ENCODE data around the gene AFF3. TPM values are rescaled to one million over a fixed set of nuclear protein-coding genes. Genes with fewer than 3 reads are reported as not detected.
A peak's percentile ranks its signal among the peaks of the same experiment; 100 is the strongest.
"Not testable (repeated sequence)": the region's sequence is repeated elsewhere in the genome, so short reads cannot be mapped to it uniquely, and the experiment has no call there.

The AFF3 gene
- total RNA-seq, 1 donor from 2014 or later, result 5.7 TPM

- H3K36me3 Mint-ChIP-seq (ENCODE audit: low read depth), result no peaks in the 10 kb centered on the region
- H3K27ac Mint-ChIP-seq, result no peak overlapping the region
- H3K4me3 Mint-ChIP-seq, result no peak overlapping the region
- H3K9me3 Mint-ChIP-seq, result no peaks in the 10 kb centered on the region
- H3K27me3 Mint-ChIP-seq, result peaks cover 22% of the 10 kb centered on the region
- intact Hi-C loops (cut with micrococcal nuclease), result loop anchor here (5.0 kb wide), 1 partner anchor 32 kb away; the partner anchor contains the start of gene AFF3
- peak; percentile 40 for DNase-seq
- H3K4me1 Mint-ChIP-seq, result peaks cover 19% of the 10 kb centered on the region
Observed at GRCh38 chr2:100109986-100110613, 32.3 kb downstream of the AFF3 start.

DNA sequence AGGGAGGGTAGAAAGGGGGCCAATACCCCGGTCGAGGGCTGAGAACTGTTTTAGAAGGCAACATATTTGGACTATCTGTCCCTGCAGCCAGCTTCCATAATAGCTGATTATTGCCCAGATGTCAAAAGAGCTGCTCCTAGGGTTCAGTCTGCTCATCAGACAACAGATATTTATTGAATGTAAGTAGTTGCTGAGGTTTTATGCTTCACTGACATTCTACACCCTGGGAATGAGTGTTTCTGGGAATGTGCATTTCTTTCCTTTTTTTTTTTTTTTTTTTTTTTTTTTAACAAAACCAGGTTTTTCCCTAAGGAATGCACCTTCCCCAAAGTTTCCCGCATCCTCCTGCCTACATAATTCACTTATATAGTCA lies 33.8 kb downstream of the AFF3 start:
- DNase-seq; H3K27ac Mint-ChIP-seq; H3K4me1 Mint-ChIP-seq; H3K9me3 Mint-ChIP-seq; H3K4me3 Mint-ChIP-seq; H3K36me3 Mint-ChIP-seq (ENCODE audit: low read depth): not testable (repeated sequence)
- peaks cover 22% of the 10 kb centered on the region for H3K27me3 Mint-ChIP-seq
- intact Hi-C loops (cut with micrococcal nuclease), result loop anchor here (5.0 kb wide), 1 partner anchor 34 kb away; the partner anchor contains the start of gene AFF3

- peaks cover 24% of the 10 kb centered on the region for H3K27me3 Mint-ChIP-seq
- intact Hi-C loops (cut with micrococcal nuclease), result loop anchor here (5.0 kb wide), 1 partner anchor 34 kb away; the partner anchor contains the start of gene AFF3
- no peak overlapping the region for H3K4me3 Mint-ChIP-seq
- no peaks in the 10 kb centered on the region for H3K36me3 Mint-ChIP-seq (ENCODE audit: low read depth)
- H3K9me3 Mint-ChIP-seq, result no peaks in the 10 kb centered on the region
- peaks cover 4% of the 10 kb centered on the region for H3K4me1 Mint-ChIP-seq
- DNase-seq, result peak; percentile 37
- no peak overlapping the region for H3K27ac Mint-ChIP-seq
Observed at GRCh38 chr2:100107906-100108647, 34.3 kb downstream of the AFF3 start.

- no peak overlapping the region for H3K27ac Mint-ChIP-seq
Observed at GRCh38 chr2:100107440-100107839, 35.0 kb downstream of the AFF3 start.

DNA sequence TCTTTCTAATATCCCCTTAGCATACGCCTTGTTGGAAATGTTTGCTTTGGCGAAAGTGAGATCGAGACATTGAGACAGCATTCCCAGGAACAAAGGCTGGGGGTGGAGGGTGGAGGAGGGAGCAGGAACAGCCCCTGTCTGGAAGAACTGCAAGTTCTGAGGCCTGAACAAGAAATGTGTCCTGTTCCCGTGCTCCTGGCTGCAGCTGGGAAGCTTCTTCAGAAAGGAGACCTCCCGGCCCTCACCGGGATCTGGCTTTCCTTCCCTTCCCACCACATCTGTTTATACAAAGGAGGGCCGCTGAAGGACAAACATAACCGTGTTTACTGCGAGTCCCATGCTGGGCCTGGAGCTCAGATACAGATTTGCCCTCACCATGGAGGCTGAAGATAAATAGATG lies 35.9 kb downstream of the AFF3 start:
- intact Hi-C loops (cut with micrococcal nuclease), result loop anchor here (5.0 kb wide), 1 partner anchor 36 kb away; the partner anchor contains the start of gene AFF3
- no peak overlapping the region for H3K27ac Mint-ChIP-seq

More at GRCh38 chr2:100107440-100107839, 35.0 kb downstream of the AFF3 start:
- Mint-ChIP-seq H3K9me3 (no peaks in the 10 kb centered on the region), H3K27me3 (peaks cover 24% of the 10 kb centered on the region), H3K4me1 (peaks cover 4% of the 10 kb centered on the region), H3K4me3 (no peak overlapping the region), H3K36me3 (ENCODE audit: low read depth) (no peaks in the 10 kb centered on the region)
- DNase-seq, result no peak
- intact Hi-C loops (cut with micrococcal nuclease), result loop anchor here (5.0 kb wide), 1 partner anchor 35 kb away; the partner anchor contains the start of gene AFF3

GRCh38 chr2:100105678-100106054 lies 36.7 kb downstream of the AFF3 start:
- peak; percentile 38 for DNase-seq
- Mint-ChIP-seq H3K27ac (no peak overlapping the region), H3K36me3 (ENCODE audit: low read depth) (no peaks in the 10 kb centered on the region), H3K4me3 (peak overlapping the region; percentile 75), H3K27me3 (peaks cover 24% of the 10 kb centered on the region), H3K4me1 (peaks cover 4% of the 10 kb centered on the region), H3K9me3 (no peaks in the 10 kb centered on the region)
- intact Hi-C loops (cut with micrococcal nuclease), result loop anchor here (5.0 kb wide), 1 partner anchor 37 kb away; the partner anchor contains the start of gene AFF3

More for the DNA sequence above, 35.9 kb downstream of the AFF3 start:
- peaks cover 4% of the 10 kb centered on the region for H3K4me1 Mint-ChIP-seq
- DNase-seq, result peak; percentile 34
- peaks cover 24% of the 10 kb centered on the region for H3K27me3 Mint-ChIP-seq
- no peaks in the 10 kb centered on the region for H3K36me3 Mint-ChIP-seq (ENCODE audit: low read depth)
- H3K9me3 Mint-ChIP-seq, result no peaks in the 10 kb centered on the region
- H3K4me3 Mint-ChIP-seq, result no peak overlapping the region

DNA sequence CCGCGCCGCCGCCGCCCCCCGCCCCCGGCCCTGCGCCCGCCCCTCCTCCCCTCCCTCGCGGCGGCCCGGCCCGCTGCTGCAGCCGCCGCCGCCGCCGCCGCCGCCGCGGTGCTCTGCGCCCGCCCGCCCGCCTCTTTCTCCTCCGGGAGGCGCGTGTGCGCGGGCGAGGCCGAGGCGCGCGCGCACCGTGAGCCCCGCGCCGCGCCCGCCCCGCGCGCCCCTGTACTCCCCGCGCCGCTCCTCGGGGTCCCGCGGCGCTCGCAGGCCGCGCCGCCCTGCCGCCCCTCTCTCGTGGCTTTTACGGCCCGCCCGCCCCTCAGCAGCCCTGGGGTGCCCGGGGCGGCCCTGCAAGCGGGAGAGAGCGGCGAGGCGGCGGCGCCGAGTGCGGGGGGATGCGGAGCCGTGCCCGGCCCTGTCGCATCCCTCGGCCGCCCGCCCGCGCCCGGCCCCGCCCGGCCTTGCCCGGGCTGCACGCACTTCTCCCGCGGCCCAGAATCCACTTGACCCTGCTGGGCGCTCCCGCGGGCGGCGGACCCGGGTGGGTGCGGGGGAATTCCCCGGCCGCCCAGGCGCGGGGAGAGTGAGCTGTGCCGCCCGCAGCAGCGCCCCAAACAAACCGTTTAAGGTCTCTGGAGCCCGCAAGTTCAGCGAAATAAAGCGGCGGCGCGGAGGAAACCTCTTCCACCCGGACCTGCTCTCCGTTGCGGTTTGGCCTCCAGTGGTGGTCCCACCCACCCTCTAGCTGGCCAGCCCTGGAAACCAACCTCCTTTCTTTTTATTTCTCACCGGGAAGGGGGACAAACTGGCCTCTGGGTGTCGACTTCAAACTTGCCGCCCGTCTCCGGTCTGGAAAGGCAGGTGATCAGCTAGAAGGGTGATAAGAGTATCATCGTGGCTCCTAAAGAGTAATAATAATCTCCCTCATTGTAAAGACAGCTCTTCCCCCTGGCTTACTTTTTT lies 37.4 kb downstream of the AFF3 start:
- Mint-ChIP-seq H3K4me3 (peak overlapping the region; percentile 75), H3K9me3 (no peaks in the 10 kb centered on the region), H3K4me1 (peaks cover 6% of the 10 kb centered on the region), H3K36me3 (ENCODE audit: low read depth) (no peaks in the 10 kb centered on the region), H3K27me3 (peaks cover 24% of the 10 kb centered on the region), H3K27ac (no peak overlapping the region)
- intact Hi-C loops (cut with micrococcal nuclease), result loop anchor here (5.0 kb wide), 1 partner anchor 37 kb away; the partner anchor contains the start of gene AFF3
- DNase-seq, result peak; percentile 61

DNA sequence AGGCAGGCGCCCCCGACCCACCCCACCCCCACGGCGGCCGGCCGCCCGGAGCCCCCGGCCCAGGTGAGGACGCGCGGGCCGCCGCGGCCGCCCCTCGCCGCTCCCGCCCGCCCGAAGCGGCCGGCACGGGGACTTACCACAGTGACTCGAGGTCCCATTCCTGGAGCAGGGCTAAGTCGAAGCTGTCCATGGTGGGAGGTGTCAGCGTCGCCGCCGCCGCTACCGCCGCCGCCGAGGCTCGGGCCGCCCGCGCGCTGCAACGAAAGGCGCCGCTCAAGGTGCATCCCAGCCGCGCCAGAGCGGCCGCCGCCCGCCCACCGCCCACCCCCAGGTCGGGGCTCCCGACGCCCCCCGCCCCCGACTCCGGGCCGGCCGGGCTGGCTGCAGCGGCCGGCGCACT lies 38.1 kb downstream of the AFF3 start:
- H3K4me1 Mint-ChIP-seq; H3K9me3 Mint-ChIP-seq; H3K27ac Mint-ChIP-seq; H3K36me3 Mint-ChIP-seq (ENCODE audit: low read depth); intact Hi-C loops (cut with micrococcal nuclease); H3K4me3 Mint-ChIP-seq: not testable (repeated sequence)
- peaks cover 24% of the 10 kb centered on the region for H3K27me3 Mint-ChIP-seq
- peak; percentile 54 for DNase-seq

DNA sequence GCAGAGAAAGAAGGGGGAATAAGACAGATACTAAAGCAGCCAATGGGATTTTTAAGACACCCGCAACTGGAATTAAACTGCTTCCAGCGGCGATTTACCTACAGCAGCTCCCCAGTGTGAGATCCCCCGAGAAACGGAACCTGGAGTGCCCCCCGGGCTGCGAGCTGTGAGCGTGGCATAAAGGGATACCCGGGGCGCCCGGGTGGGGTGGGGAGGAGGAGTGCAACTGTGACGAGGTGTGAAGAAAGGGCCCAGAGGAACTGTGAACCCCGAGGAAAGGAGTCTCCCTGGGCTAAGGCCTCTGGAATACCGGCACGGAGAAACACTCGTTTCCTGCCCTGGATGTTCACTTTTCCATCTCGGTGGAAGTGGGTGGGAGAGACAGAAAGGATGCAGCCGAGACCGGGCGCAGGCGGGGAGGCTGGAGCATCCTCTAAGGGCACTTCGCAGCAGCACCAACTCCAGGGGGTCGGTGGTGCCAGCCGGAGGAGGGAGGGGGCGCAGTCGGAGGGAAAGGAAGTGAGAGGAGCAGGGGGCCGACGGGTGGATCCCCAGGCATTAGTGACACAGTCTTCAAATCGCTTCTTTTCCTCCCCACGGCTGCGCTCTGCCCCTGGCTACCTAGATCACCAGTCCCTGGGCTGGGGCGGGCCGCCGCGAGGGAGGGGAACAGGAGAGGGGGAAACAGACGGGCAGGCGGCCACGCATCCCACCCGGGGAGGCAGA lies 38.7 kb downstream of the AFF3 start:
- DNase-seq, result peak; percentile 37
- H3K9me3 Mint-ChIP-seq; H3K36me3 Mint-ChIP-seq (ENCODE audit: low read depth); H3K4me3 Mint-ChIP-seq; intact Hi-C loops (cut with micrococcal nuclease); H3K4me1 Mint-ChIP-seq; H3K27ac Mint-ChIP-seq: not testable (repeated sequence)
- H3K27me3 Mint-ChIP-seq, result peaks cover 24% of the 10 kb centered on the region

DNA sequence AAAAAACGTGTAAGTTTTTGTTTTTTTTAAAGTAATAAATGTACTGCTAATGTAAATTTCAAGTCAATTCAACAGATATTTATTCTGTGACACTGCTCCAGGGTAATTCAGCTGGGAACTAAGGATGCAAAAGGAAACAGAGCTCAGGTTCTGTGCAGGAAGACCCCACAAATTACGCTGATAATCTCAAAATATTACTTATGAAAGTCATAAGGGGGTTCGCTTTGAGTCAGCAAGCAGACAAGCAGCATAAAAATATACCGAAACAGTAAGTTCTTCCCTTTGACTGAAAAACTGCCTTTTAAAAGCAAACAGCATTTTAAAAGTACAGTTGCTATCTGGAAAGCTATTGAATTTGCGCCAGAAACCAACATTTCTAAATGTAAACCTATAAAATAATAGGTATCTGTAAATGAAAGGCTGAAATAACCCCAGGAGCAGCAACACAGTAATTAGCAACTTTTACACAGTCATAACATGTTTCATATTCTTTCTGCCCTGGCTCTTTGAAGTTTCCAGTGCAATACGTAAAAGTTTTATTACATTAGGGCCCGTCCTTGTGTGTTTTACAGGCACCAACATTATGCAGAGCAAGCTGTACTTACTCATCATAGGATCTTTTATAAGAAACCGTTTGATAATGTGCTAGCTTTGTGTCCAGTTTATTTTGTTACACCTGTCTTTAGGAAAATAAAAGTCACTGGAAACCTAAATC lies 39.8 kb downstream of the AFF3 start:
- H3K27me3 Mint-ChIP-seq, result peaks cover 21% of the 10 kb centered on the region
- intact Hi-C loops (cut with micrococcal nuclease); H3K4me3 Mint-ChIP-seq: not testable (repeated sequence)

DNA sequence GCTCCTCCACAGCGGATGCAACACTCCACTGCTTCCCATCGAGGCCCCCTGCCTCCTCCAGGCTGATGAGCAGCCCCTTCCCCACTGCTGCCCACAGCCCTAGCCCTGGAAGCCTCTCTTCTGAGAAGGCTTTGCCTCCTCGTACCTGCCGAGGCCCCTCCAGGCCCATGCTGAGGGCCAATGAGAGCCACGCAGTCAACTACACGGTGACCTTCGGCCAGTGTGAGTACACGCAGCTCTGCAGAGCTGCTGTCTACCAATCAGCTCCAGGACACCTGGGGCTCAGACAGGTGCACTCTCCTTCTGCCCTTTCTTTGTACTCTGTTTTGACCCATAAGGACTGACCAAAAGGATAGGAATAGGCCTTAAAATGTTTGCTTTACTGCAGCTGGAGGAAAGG lies 43.5 kb downstream of the AFF3 start:
- intact Hi-C loops (cut with micrococcal nuclease); DNase-seq; H3K27me3 Mint-ChIP-seq; H3K36me3 Mint-ChIP-seq (ENCODE audit: low read depth); H3K9me3 Mint-ChIP-seq; H3K4me1 Mint-ChIP-seq; H3K4me3 Mint-ChIP-seq; H3K27ac Mint-ChIP-seq: not testable (repeated sequence)

More for the DNA sequence above, 39.8 kb downstream of the AFF3 start:
- H3K36me3 Mint-ChIP-seq (ENCODE audit: low read depth); H3K27ac Mint-ChIP-seq; H3K4me1 Mint-ChIP-seq; DNase-seq; H3K9me3 Mint-ChIP-seq: not testable (repeated sequence)

- DNase-seq; H3K27ac Mint-ChIP-seq; H3K4me1 Mint-ChIP-seq; H3K27me3 Mint-ChIP-seq; H3K4me3 Mint-ChIP-seq; intact Hi-C loops (cut with micrococcal nuclease); H3K9me3 Mint-ChIP-seq; H3K36me3 Mint-ChIP-seq (ENCODE audit: low read depth): not testable (repeated sequence)
Observed at GRCh38 chr2:100097611-100098294, 44.6 kb downstream of the AFF3 start.
